ENCODE data around the gene TPM3.
"Not testable (repeated sequence)": the region's sequence is repeated elsewhere in the genome, so short reads cannot be mapped to it uniquely, and the experiment has no call there.

Gene TPM3

GRCh38 chr1:154205778-154206177 is 13.9 kb upstream of the TPM3 start:
- DNase-seq = not testable (repeated sequence)

GRCh38 chr1:154199563-154199879 is 7.6 kb upstream of the TPM3 start:
- peak in 2 of 4 experiments; percentile 35 to 41 for DNase-seq

- DNase-seq = peak; percentile 49 to 75 (median 72)
Measured at GRCh38 chr1:154198756-154199562, 7.1 kb upstream of the TPM3 start.

- DNase-seq = no peak
Measured at GRCh38 chr1:154193821-154194220, 1.9 kb upstream of the TPM3 start.

- no peak for DNase-seq
Measured at GRCh38 chr1:154192476-154192875, 576 bp upstream of the TPM3 start.

- DNase-seq = peak; percentile 31 to 55 (median 34)
Measured at GRCh38 chr1:154190550-154190949, 1.4 kb downstream of the TPM3 start.

- DNase-seq = no peak
Measured at GRCh38 chr1:154186852-154187501, 4.9 kb downstream of the TPM3 start.

- peak; percentile 83 to 88 (median 84) for DNase-seq
Measured at GRCh38 chr1:154186177-154186576, 5.7 kb downstream of the TPM3 start.

GRCh38 chr1:154183046-154183915 is 8.6 kb downstream of the TPM3 start:
- DNase-seq = peak; percentile 97 to 98 (median 98)

GRCh38 chr1:154182344-154183045 is 9.4 kb downstream of the TPM3 start:
- DNase-seq = peak; percentile 94 to 99 (median 96)

- DNase-seq = no peak
Measured at GRCh38 chr1:154181944-154182343, 10.0 kb downstream of the TPM3 start.

GRCh38 chr1:154179946-154180687 is 11.8 kb downstream of the TPM3 start:
- DNase-seq = peak; percentile 83 to 94 (median 88)

- DNase-seq = no peak
Measured at GRCh38 chr1:154178911-154179811, 12.7 kb downstream of the TPM3 start.

GRCh38 chr1:154178013-154178412 is 13.9 kb downstream of the TPM3 start:
- DNase-seq = peak; percentile 37 to 66 (median 62)

GRCh38 chr1:154176337-154176736 is 15.6 kb downstream of the TPM3 start:
- peak; percentile 43 to 65 (median 57) for DNase-seq

GRCh38 chr1:154174654-154175053 is 17.2 kb downstream of the TPM3 start:
- DNase-seq = no peak

GRCh38 chr1:154171880-154172279 is 20.0 kb downstream of the TPM3 start:
- DNase-seq = no peak

GRCh38 chr1:154171223-154171583 is 20.7 kb downstream of the TPM3 start:
- DNase-seq = no peak

GRCh38 chr1:154170547-154171222 is 21.2 kb downstream of the TPM3 start:
- DNase-seq = peak; percentile 41 to 64 (median 60)

GRCh38 chr1:154167461-154167860 is 24.4 kb downstream of the TPM3 start:
- no peak for DNase-seq

Data from suppressor macrophage (primary cell).